ENCODE results near the gene BHLHE23. TPM values are rescaled to one million over a fixed set of nuclear protein-coding genes. Genes with fewer than 3 reads are reported as not detected.

Gene BHLHE23
- total RNA-seq, 1 experiment from 2014 or later: not detected

GRCh38 chr20:62958388-62959100, 48.2 kb downstream of the BHLHE23 start:
- no peaks in the 10 kb centered on the region for H3K9me3 Mint-ChIP-seq (ENCODE audit: unreplicated experiment)
- H3K27me3 Mint-ChIP-seq (ENCODE audit: insufficient read depth, unreplicated experiment): no peaks in the 10 kb centered on the region

GRCh38 chr20:62957136-62958117, 49.3 kb downstream of the BHLHE23 start:
- H3K4me1 Mint-ChIP-seq (ENCODE audit: insufficient read depth, unreplicated experiment): no peaks in the 10 kb centered on the region
- no peak overlapping the region for H3K27ac Mint-ChIP-seq (ENCODE audit: low read depth, unreplicated experiment)
- intact Hi-C loops (cut with micrococcal nuclease): no loop called here
- ChIA-PET POLR2A (interaction anchor here (0.9 kb wide), 1 partner anchor 19 kb away, joined by 3 read pairs; no protein-coding TSS in a partner anchor), CTCF (interaction anchor here (0.7 kb wide), 1 partner anchor 15 kb away, joined by 6 read pairs; no protein-coding TSS in a partner anchor)
- TF ChIP-seq CTCF (IDR thresholded peaks at IDR 0.05; ENCODE audit: unreplicated experiment): no peak
- H3K36me3 Mint-ChIP-seq (ENCODE audit: insufficient read depth, unreplicated experiment): no peaks in the 10 kb centered on the region
- no peaks in the 10 kb centered on the region for H3K27me3 Mint-ChIP-seq (ENCODE audit: insufficient read depth, unreplicated experiment)
- H3K9me3 Mint-ChIP-seq (ENCODE audit: unreplicated experiment): no peaks in the 10 kb centered on the region
- H3K4me3 Mint-ChIP-seq (ENCODE audit: unreplicated experiment): no peak overlapping the region
- no peak for DNase-seq (ENCODE audit: unreplicated experiment)
- BruUV-seq (replicated peaks): no TSS peak

More at GRCh38 chr20:62958388-62959100, 48.2 kb downstream of the BHLHE23 start:
- CTCF ChIA-PET: interaction anchor here (0.5 to 0.9 kb wide), 2 partner anchors 11 to 12 kb away, joined by 3 read pairs; no protein-coding TSS in a partner anchor
- BruUV-seq (replicated peaks): no TSS peak
- Mint-ChIP-seq H3K4me1 (ENCODE audit: insufficient read depth, unreplicated experiment) (no peaks in the 10 kb centered on the region), H3K36me3 (ENCODE audit: insufficient read depth, unreplicated experiment) (no peaks in the 10 kb centered on the region), H3K27ac (ENCODE audit: low read depth, unreplicated experiment) (no peak overlapping the region), H3K4me3 (ENCODE audit: unreplicated experiment) (no peak overlapping the region)
- no peak for TF ChIP-seq CTCF (IDR thresholded peaks at IDR 0.05; ENCODE audit: unreplicated experiment)
- intact Hi-C loops (cut with micrococcal nuclease): no loop called here
- DNase-seq (ENCODE audit: unreplicated experiment): no peak
- POLR2A ChIA-PET: no interaction called here

GRCh38 chr20:62956387-62957135, 50.2 kb downstream of the BHLHE23 start:
- TF ChIP-seq CTCF (IDR thresholded peaks at IDR 0.05; ENCODE audit: unreplicated experiment): no peak
- no peak for DNase-seq (ENCODE audit: unreplicated experiment)
- POLR2A ChIA-PET: interaction anchor here (0.9 kb wide), 1 partner anchor 18 kb away, joined by 3 read pairs; no protein-coding TSS in a partner anchor
- Mint-ChIP-seq H3K27ac (ENCODE audit: low read depth, unreplicated experiment) (no peak overlapping the region), H3K27me3 (ENCODE audit: insufficient read depth, unreplicated experiment) (no peaks in the 10 kb centered on the region), H3K36me3 (ENCODE audit: insufficient read depth, unreplicated experiment) (no peaks in the 10 kb centered on the region), H3K4me3 (ENCODE audit: unreplicated experiment) (no peak overlapping the region), H3K9me3 (ENCODE audit: unreplicated experiment) (no peaks in the 10 kb centered on the region), H3K4me1 (ENCODE audit: insufficient read depth, unreplicated experiment) (no peaks in the 10 kb centered on the region)
- no TSS peak for BruUV-seq (replicated peaks)
- CTCF ChIA-PET: interaction anchor here (0.7 kb wide), 1 partner anchor 16 kb away, joined by 6 read pairs; no protein-coding TSS in a partner anchor
- intact Hi-C loops (cut with micrococcal nuclease): no loop called here

Other genes starting within 250 kb of the BHLHE23 start
- gene MRGBP, start 210.5 kb downstream of the BHLHE23 start, total RNA-seq (2022): 16.9 and 17.8 TPM in 2 replicates
- gene OGFR, start 202.1 kb downstream of the BHLHE23 start, total RNA-seq (2022): 28.8 and 31.0 TPM in 2 replicates
- gene COL9A3, start 189.9 kb downstream of the BHLHE23 start, total RNA-seq (2022): not detected in 2 replicates
- 10.8 and 12.8 TPM in 2 replicates for gene TCFL5, start 145.1 kb downstream of the BHLHE23 start, total RNA-seq (2022)
- gene DIDO1, start 80.5 kb downstream of the BHLHE23 start, total RNA-seq (2022): 36.8 and 40.7 TPM in 2 replicates
- gene GID8, start 68.8 kb downstream of the BHLHE23 start, total RNA-seq (2022): 31.6 and 36.4 TPM in 2 replicates
- gene SLC17A9, start 54.3 kb downstream of the BHLHE23 start, total RNA-seq (2022): 0.07 TPM in 1 of 2 replicates, not detected in the other
- 47.1 and 49.5 TPM in 2 replicates for gene YTHDF1, start 209.2 kb upstream of the BHLHE23 start, total RNA-seq (2022)
- not detected in 2 replicates for gene BIRC7, start 228.9 kb upstream of the BHLHE23 start, total RNA-seq (2022)
- not detected in 2 replicates for gene NKAIN4, start 247.5 kb upstream of the BHLHE23 start, total RNA-seq (2022)